ENCODE data around the gene RBMS3.
A peak's percentile ranks its signal among the peaks of the same experiment; 100 is the strongest.
"Not testable (repeated sequence)": the region's sequence is repeated elsewhere in the genome, so short reads cannot be mapped to it uniquely, and the experiment has no call there.

Gene RBMS3

DNA sequence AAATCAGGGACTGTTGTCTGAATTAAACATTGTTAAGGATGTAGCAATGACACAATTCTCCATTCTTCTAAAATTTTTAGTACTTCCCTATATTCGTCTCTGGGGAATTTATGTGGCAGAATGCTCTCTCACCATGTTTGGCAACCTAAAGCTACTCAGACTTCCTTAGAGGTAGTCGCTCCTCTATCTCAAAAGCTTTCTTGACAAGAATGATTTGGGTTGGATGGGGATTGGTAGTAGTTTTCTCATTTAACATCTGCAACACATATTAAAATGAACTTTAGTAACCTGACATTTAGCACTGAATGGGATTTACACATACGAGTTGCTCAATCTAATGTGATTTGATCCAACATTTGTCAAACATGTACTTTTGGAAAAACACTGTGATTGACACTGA is 233.3 kb downstream of the RBMS3 start:
- DNase-seq (ENCODE audit: low spot score): no peak
- in situ Hi-C loops (cut with MboI; ENCODE audit: low sequenced_read_pairs, unreplicated experiment): no loop called here
- TF ChIP-seq, protein P1, sequence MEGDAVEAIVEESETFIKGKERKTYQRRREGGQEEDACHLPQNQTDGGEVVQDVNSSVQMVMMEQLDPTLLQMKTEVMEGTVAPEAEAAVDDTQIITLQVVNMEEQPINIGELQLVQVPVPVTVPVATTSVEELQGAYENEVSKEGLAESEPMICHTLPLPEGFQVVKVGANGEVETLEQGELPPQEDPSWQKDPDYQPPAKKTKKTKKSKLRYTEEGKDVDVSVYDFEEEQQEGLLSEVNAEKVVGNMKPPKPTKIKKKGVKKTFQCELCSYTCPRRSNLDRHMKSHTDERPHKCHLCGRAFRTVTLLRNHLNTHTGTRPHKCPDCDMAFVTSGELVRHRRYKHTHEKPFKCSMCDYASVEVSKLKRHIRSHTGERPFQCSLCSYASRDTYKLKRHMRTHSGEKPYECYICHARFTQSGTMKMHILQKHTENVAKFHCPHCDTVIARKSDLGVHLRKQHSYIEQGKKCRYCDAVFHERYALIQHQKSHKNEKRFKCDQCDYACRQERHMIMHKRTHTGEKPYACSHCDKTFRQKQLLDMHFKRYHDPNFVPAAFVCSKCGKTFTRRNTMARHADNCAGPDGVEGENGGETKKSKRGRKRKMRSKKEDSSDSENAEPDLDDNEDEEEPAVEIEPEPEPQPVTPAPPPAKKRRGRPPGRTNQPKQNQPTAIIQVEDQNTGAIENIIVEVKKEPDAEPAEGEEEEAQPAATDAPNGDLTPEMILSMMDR (IDR thresholded peaks at IDR 0.05; ENCODE audit: borderline replicate concordance, control extremely low read depth, extremely low read depth, insufficient read depth, missing control alignments): no peak

DNA sequence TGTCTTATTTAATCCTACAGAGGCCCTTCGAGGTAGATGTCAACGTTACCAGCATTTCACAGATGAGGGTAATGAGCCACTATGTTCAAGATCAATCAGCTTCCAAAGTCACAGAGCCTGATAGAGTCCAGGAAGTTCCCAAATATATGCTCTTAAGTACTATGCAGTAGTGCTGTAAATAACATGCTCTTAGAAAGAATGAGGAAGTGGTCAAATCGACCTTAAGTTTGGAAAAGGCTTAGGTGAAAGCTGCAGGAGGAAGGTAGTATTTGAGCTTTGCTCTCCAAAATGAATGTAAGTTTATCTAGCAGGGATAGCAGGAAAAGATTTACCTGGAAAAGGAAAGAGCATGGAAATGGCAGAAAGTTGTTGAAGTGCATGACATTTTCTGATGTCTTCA is 234.0 kb downstream of the RBMS3 start:
- in situ Hi-C loops (cut with MboI; ENCODE audit: low sequenced_read_pairs, unreplicated experiment): no loop called here
- TF ChIP-seq, protein P1 (IDR thresholded peaks at IDR 0.05; ENCODE audit: borderline replicate concordance, control extremely low read depth, extremely low read depth, insufficient read depth, missing control alignments): no peak
- DNase-seq (ENCODE audit: low spot score): no peak

DNA sequence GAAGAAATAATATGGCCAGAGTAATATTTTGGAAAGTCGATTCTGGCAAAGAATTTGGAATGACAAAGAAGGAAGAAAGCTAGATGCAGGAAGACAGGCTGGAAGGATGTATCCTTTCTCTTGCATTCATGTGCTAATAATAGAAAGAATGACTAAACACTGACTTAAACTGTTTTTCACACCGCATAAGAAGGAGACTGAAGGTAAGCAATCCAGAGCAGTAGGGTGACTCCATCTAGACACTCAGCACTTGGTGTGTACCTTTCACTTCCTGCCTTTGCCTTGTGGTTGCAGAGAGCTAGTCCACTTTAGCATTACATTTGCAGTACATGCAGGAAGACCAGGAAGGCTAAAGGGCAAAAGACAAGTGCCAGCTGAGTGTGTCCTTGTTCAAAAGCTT is 234.6 kb downstream of the RBMS3 start:
- DNase-seq (ENCODE audit: low spot score): peak; percentile 12
- in situ Hi-C loops (cut with MboI; ENCODE audit: low sequenced_read_pairs, unreplicated experiment): no loop called here
- TF ChIP-seq, protein P1 (IDR thresholded peaks at IDR 0.05; ENCODE audit: borderline replicate concordance, control extremely low read depth, extremely low read depth, insufficient read depth, missing control alignments): no peak

- in situ Hi-C loops (cut with MboI; ENCODE audit: low sequenced_read_pairs, unreplicated experiment): no loop called here
- no peak for DNase-seq (ENCODE audit: low spot score)
- TF ChIP-seq, protein P1 (IDR thresholded peaks at IDR 0.05; ENCODE audit: borderline replicate concordance, control extremely low read depth, extremely low read depth, insufficient read depth, missing control alignments): no peak
These were observed 235.3 kb downstream of the RBMS3 start for GRCh38 chr3:29516164-29516563.

- no peak for DNase-seq (ENCODE audit: low spot score)
- in situ Hi-C loops (cut with MboI; ENCODE audit: low sequenced_read_pairs, unreplicated experiment): no loop called here
- TF ChIP-seq, protein P1 (IDR thresholded peaks at IDR 0.05; ENCODE audit: borderline replicate concordance, control extremely low read depth, extremely low read depth, insufficient read depth, missing control alignments): no peak
These were observed 239.9 kb downstream of the RBMS3 start for GRCh38 chr3:29520764-29521163.

DNA sequence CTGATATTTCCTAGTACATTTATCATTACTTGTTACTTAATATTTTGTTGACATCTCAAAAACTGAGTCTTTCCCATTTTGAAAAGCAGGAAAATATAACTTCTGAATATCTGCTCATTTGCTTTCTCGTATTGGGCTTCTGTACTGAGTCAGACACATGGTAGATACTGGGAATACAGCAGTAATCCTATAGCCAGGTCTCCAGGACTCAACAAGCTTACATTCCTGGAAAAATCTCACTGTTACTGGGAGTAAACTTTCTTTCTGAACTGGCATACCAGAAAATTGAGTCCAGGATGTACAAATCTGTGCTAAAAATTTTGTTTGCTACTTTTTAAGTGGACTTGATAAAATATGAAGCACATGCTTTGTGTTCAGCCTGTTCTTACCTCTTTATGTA is 240.4 kb downstream of the RBMS3 start:
- DNase-seq (ENCODE audit: low spot score): no peak
- TF ChIP-seq, protein P1 (IDR thresholded peaks at IDR 0.05; ENCODE audit: borderline replicate concordance, control extremely low read depth, extremely low read depth, insufficient read depth, missing control alignments): no peak
- in situ Hi-C loops (cut with MboI; ENCODE audit: low sequenced_read_pairs, unreplicated experiment): no loop called here

DNA sequence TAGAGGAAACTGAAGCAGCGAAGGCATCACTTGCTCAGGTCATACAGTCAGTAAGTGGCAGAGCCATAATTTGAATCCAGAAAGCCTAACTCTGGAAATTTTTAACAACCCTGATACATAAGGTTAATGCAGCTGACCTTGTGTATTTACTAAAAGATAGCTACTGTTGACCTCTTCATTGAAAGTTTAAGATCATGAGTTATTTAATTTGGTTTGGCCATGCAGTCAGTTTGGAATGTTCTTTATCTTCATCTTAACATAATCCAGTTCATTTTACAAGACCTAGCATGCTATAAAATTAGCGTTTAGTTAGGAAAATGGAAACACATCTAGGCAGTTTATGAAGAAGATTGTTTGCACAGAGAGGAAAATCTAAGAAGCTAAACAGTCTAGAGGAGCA is 240.9 kb downstream of the RBMS3 start:
- in situ Hi-C loops (cut with MboI; ENCODE audit: low sequenced_read_pairs, unreplicated experiment): no loop called here
- TF ChIP-seq, protein P1 (IDR thresholded peaks at IDR 0.05; ENCODE audit: borderline replicate concordance, control extremely low read depth, extremely low read depth, insufficient read depth, missing control alignments): no peak
- DNase-seq (ENCODE audit: low spot score): no peak

DNA sequence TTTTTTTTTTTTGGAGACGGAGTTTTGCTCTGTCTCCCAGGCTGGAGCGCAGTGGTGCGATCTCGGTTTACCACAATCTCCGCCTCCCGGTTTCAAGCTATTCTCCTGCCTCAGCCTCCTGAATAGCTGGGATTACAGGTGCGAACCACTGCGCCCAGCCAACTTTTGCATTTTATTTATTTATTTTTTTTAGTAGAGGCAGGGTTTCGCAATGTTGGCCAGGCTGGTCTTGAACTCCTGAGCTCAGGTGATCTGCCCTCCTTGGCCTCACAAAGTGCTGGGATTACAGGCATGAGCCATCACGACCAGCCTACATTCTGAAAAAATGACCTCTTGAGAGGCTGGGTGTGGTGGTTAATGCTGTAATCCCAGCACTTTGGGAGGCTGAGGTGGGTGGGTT is 243.6 kb downstream of the RBMS3 start:
- in situ Hi-C loops (cut with MboI; ENCODE audit: low sequenced_read_pairs, unreplicated experiment); DNase-seq (ENCODE audit: low spot score): not testable (repeated sequence)
